Gastrocnemius medialis (tissue), 4 donors: ENCODE results near the gene PTPRJ. TPM values are rescaled to one million over a fixed set of nuclear protein-coding genes. Genes with fewer than 3 reads are reported as not detected.
"Not testable (repeated sequence)": the region's sequence is repeated elsewhere in the genome, so short reads cannot be mapped to it uniquely, and the experiment has no call there.

Source experiments
- ATAC-seq, 2 donors: fragments of 150-250 bp; one replicate each; pipeline ENCODE4 v1.9.1; 2016
- DNase-seq, 2 donors: peaks; one replicate each; pipeline ENCODE4 v3.0.0-alpha.2; 2019
- H3K27ac ChIP-seq, 4 donors: fragments of 200-600 bp; sonication (generic); 1 replicate in 1 of 4; 2 replicates in 3 of 4; pipeline ENCODE4 v1.5.1; 2016 to 2018; ENCODE audit warnings: mild to moderate bottlenecking in 2 of 4, moderate library complexity in 1 of 4
- H3K27me3 ChIP-seq, 3 donors: fragments of 200-600 bp; sonication (generic) in 2 of 3; 1 replicate in 1 of 3; 2 replicates in 2 of 3; pipeline versions ENCODE4 v1.5.1 to v1.6.0; 2016 to 2019; ENCODE audit warnings: mild to moderate bottlenecking in 1 of 3, moderate library complexity in 1 of 3
- H3K36me3 ChIP-seq, 2 donors: fragments of 200-600 bp; sonication (generic) in 1 of 2; one replicate each; pipeline ENCODE4 v1.5.1; 2017 to 2018
- H3K4me1 ChIP-seq, 2 donors: fragments of 200-600 bp; sonication (generic) in 1 of 2; one replicate each; pipeline ENCODE4 v1.5.1; 2016 to 2017; ENCODE audit warnings: mild to moderate bottlenecking in 2 of 2
- H3K4me3 ChIP-seq, 4 donors: fragments of 200-600 bp; sonication (generic) in 3 of 4; 1 replicate in 1 of 4; 2 replicates in 3 of 4; pipeline ENCODE4 v1.5.1; 2016 to 2019; ENCODE audit warnings: mild to moderate bottlenecking in 2 of 4
- H3K9me3 ChIP-seq, 3 donors: fragments of 200-600 bp; sonication (generic) in 2 of 3; 1 replicate in 1 of 3; 2 replicates in 2 of 3; pipeline ENCODE4 v1.5.1; 2016 to 2019
- POLR2A ChIP-seq, 2 donors: fragments of 450-650 bp; IDR thresholded peaks; one replicate each; pipeline ENCODE4 v1.6.1; 2017; ENCODE audit warnings: antibody characterized with exemption in 2 of 2, mild to moderate bottlenecking in 2 of 2, moderate library complexity in 2 of 2
- in situ Hi-C, 4 donors: fragments of 200-750 bp; cut with MboI; loops; one replicate each; pipeline versions ENCODE4 v1.15.0 to v1.8.0; 2017; ENCODE audit warnings: low sequenced_read_pairs in 4 of 4
- intact Hi-C: fragments of 100-400 bp; cut with DNase I; formaldehyde crosslinking; loops from one replicate; pipeline ENCODE4 v1.15.1; 2023; ENCODE audit warnings: low total_unique reads
- total RNA-seq, 4 donors: library from RNA; depleted of rRNA; stranded (reverse); fragments of >200 nt; gene quantifications; one replicate each; pipeline versions ENCODE4 v1.1.0 to v1.2.3, GENCODE V29; 2016
- TF ChIP-seq, protein P1 (sequence below), 5 experiments: fragments of 450-650 bp in 3 of 5; fragments of 200-600 bp in 2 of 5; sonication (generic) in 2 of 5; IDR thresholded peaks in 4 of 5; conservative IDR thresholded peaks in 1 of 5; 1 replicate in 4 of 5; 2 replicates in 1 of 5; pipeline ENCODE4 v1.5.1; 2016 to 2019; ENCODE audit warnings: antibody characterized with exemption in 5 of 5, mild to moderate bottlenecking in 3 of 5, moderate library complexity in 3 of 5

Gene PTPRJ
- total RNA-seq, 4 donors from 2014 or later: 5.4 to 9.0 (median 5.6) TPM

GRCh38 chr11:47946682-47947559 lies 33.4 kb upstream of the PTPRJ start:
- intact Hi-C loops: loop anchor here (5.0 kb wide), 1 partner anchor 155 kb away; no protein-coding TSS in a partner anchor
- DNase-seq (peak; percentile 62 to 85), ATAC-seq (peak; percentile 97)
- H3K4me3 ChIP-seq: no peak overlapping the region
- no peaks in the 10 kb centered on the region for H3K36me3 ChIP-seq
- peak overlapping the region; percentile 33 to 67 (median 60) for H3K27ac ChIP-seq
- H3K27me3 ChIP-seq: no peaks in the 10 kb centered on the region
- H3K9me3 ChIP-seq: no peaks in the 10 kb centered on the region
- peaks cover 4 to 7% of the 10 kb centered on the region in 2 donors for H3K4me1 ChIP-seq
- in situ Hi-C loops: no loop called here
- TF ChIP-seq, protein P1, sequence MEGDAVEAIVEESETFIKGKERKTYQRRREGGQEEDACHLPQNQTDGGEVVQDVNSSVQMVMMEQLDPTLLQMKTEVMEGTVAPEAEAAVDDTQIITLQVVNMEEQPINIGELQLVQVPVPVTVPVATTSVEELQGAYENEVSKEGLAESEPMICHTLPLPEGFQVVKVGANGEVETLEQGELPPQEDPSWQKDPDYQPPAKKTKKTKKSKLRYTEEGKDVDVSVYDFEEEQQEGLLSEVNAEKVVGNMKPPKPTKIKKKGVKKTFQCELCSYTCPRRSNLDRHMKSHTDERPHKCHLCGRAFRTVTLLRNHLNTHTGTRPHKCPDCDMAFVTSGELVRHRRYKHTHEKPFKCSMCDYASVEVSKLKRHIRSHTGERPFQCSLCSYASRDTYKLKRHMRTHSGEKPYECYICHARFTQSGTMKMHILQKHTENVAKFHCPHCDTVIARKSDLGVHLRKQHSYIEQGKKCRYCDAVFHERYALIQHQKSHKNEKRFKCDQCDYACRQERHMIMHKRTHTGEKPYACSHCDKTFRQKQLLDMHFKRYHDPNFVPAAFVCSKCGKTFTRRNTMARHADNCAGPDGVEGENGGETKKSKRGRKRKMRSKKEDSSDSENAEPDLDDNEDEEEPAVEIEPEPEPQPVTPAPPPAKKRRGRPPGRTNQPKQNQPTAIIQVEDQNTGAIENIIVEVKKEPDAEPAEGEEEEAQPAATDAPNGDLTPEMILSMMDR (IDR thresholded peaks at IDR 0.05 in 4 of 5, conservative IDR thresholded peaks at IDR 0.05 in 1 of 5): no peak
- no peak for TF ChIP-seq POLR2A (IDR thresholded peaks at IDR 0.05)

DNA sequence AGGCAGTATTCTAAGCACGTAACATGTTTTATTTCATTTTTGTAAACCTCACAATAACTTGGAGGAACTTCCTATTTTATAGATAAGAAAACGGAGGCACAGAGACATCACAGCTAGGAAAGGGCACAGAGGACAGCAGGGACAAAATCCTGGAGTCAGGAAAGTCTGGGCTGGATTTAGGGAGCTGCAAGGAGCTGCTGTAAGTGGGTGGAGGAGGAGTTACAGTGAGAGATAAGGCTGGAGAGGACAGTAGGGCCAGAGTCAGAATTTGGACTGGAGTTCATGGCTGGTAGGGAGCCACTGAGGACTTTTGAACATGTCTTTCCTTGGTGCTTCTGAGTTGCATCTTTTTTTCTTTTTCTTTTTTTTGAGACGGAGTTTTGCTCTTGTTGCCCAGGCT lies 32.2 kb upstream of the PTPRJ start:
- no peak overlapping the region for H3K27ac ChIP-seq
- no peaks in the 10 kb centered on the region for H3K27me3 ChIP-seq
- DNase-seq (no peak), ATAC-seq (no peak)
- intact Hi-C loops (loop anchor here (5.0 kb wide), 1 partner anchor 154 kb away; no protein-coding TSS in a partner anchor), in situ Hi-C loops (no loop called here)
- no peaks in the 10 kb centered on the region for H3K36me3 ChIP-seq
- peaks cover 4 to 7% of the 10 kb centered on the region in 2 donors for H3K4me1 ChIP-seq
- no peaks in the 10 kb centered on the region for H3K9me3 ChIP-seq
- TF ChIP-seq, protein P1 (IDR thresholded peaks at IDR 0.05 in 4 of 5, conservative IDR thresholded peaks at IDR 0.05 in 1 of 5): no peak
- TF ChIP-seq POLR2A (IDR thresholded peaks at IDR 0.05): no peak
- no peak overlapping the region for H3K4me3 ChIP-seq

GRCh38 chr11:47949001-47949675 lies 31.2 kb upstream of the PTPRJ start:
- H3K27me3 ChIP-seq, DNase-seq, H3K36me3 ChIP-seq, H3K4me1 ChIP-seq, H3K4me3 ChIP-seq, H3K9me3 ChIP-seq, ATAC-seq, H3K27ac ChIP-seq, in situ Hi-C loops: not testable (repeated sequence)
- intact Hi-C loops: loop anchor here (5.0 kb wide), 1 partner anchor 153 kb away; no protein-coding TSS in a partner anchor

DNA sequence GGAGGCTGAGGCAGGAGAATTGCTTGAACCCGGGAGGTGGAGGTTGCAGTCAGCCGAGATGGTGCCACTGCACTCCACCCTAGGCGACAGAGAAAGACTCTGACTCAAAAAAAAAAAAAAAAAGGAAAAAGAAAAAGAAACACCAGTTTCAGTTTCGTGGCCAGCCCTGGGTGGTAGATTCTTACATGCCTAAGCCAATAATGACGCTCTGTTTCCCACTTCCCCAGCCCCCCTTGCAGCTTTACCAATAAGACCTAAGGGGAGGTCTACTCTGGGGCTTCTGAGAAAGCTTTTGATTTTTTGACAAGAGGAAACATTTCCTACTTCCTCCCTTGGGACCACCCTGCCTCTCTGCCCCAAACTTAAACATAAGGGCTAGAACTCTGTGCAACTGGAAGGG lies 30.0 kb upstream of the PTPRJ start:
- ATAC-seq (no peak), DNase-seq (no peak)
- Histone ChIP-seq H3K4me3 (no peak overlapping the region), H3K27ac (no peak overlapping the region), H3K27me3 (no peaks in the 10 kb centered on the region), H3K4me1 (peaks cover 4 to 7% of the 10 kb centered on the region in 2 donors), H3K9me3 (no peaks in the 10 kb centered on the region), H3K36me3 (no peaks in the 10 kb centered on the region)
- TF ChIP-seq, protein P1 (IDR thresholded peaks at IDR 0.05 in 4 of 5, conservative IDR thresholded peaks at IDR 0.05 in 1 of 5): no peak
- no peak for TF ChIP-seq POLR2A (IDR thresholded peaks at IDR 0.05)
- in situ Hi-C loops (no loop called here), intact Hi-C loops (no loop called here)

- H3K36me3 ChIP-seq, H3K27me3 ChIP-seq, H3K4me3 ChIP-seq, H3K4me1 ChIP-seq, in situ Hi-C loops, H3K27ac ChIP-seq, H3K9me3 ChIP-seq, intact Hi-C loops, ATAC-seq, DNase-seq: not testable (repeated sequence)
Measured at GRCh38 chr11:47951504-47951903, 28.9 kb upstream of the PTPRJ start.
